Fibroblast of lung (primary cell): ENCODE data around the gene WRAP73.

Source experiments
- EZH2 ChIP-seq: IDR thresholded peaks from 2 replicates; pipeline ENCODE4 v1.5.1; 2012; ENCODE audit warnings: low read length, control low read depth, mild to moderate bottlenecking; ENCODE audit errors: missing control alignments
- TF ChIP-seq, protein P1 (sequence below), 2 donors: IDR thresholded peaks in 1 of 2; conservative IDR thresholded peaks in 1 of 2; 1 replicate in 1 of 2; 2 replicates in 1 of 2; pipeline ENCODE4 v1.5.1; 2011 to 2012; ENCODE audit warnings: low read length in 2 of 2, control low read depth in 1 of 2, inconsistent platforms in 1 of 2, low read depth in 1 of 2, mild to moderate bottlenecking in 1 of 2

DNA sequence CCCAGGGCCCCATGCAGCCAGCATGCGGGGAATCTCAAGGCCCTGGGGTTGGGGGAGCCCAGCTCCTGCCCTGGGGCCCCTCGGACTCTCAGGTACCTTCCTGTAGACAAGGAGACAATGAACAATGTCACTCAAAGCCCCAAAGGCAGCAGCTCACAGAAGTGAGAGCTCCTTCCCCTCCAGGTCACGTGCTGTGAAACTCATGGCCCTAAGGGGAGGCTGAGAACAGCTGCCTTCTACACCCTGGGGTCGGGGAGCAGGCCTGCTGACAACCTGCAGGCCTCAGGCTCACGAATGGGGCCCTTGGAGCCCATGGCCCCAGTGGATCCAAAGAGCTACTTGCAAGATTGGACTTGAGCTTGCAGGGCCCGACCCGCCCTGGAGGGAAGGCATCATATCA is 41.7 kb downstream of the WRAP73 start:
- TF ChIP-seq, protein P1, sequence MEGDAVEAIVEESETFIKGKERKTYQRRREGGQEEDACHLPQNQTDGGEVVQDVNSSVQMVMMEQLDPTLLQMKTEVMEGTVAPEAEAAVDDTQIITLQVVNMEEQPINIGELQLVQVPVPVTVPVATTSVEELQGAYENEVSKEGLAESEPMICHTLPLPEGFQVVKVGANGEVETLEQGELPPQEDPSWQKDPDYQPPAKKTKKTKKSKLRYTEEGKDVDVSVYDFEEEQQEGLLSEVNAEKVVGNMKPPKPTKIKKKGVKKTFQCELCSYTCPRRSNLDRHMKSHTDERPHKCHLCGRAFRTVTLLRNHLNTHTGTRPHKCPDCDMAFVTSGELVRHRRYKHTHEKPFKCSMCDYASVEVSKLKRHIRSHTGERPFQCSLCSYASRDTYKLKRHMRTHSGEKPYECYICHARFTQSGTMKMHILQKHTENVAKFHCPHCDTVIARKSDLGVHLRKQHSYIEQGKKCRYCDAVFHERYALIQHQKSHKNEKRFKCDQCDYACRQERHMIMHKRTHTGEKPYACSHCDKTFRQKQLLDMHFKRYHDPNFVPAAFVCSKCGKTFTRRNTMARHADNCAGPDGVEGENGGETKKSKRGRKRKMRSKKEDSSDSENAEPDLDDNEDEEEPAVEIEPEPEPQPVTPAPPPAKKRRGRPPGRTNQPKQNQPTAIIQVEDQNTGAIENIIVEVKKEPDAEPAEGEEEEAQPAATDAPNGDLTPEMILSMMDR (conservative IDR thresholded peaks at IDR 0.05 in 1 of 2, IDR thresholded peaks at IDR 0.05 in 1 of 2; ENCODE audit: low read depth in 1 of 2, low read length in 2 of 2) = no peak
- TF ChIP-seq EZH2 = no peak
